Measurements from ENCODE around the gene AADACL3.

GRCh38 chr1:12745126-12745991 lies 29.4 kb downstream of the AADACL3 start:
- no peak for TF ChIP-seq POLR2A (conservative IDR thresholded peaks at IDR 0.05)
- no peak for TF ChIP-seq NRF1 (conservative IDR thresholded peaks at IDR 0.05 in 1 of 2, IDR thresholded peaks at IDR 0.05 in 1 of 2)
